Measurements from ENCODE around the gene CLEC16A. TPM values are rescaled to one million over a fixed set of nuclear protein-coding genes. Genes with fewer than 3 reads are reported as not detected.

Gene CLEC16A
- total and polyA plus RNA-seq, 9 of the 15 experiments (the other 6 are each of a cell fraction or from before 2014, with no cell fraction given) = 1.00 to 22.3 (median 10.0) TPM

GRCh38 chr16:11100239-11100750 is 155.9 kb downstream of the CLEC16A start (continued):
- TF ChIP-seq ZNF592 (IDR thresholded peaks at IDR 0.05) (peak; percentile 86), ZNF124 (CRISPR knock-in tag; IDR thresholded peaks at IDR 0.05) (no peak), ID3 (CRISPR knock-in tag; IDR thresholded peaks at IDR 0.05) (no peak), ID3 (tag; IDR thresholded peaks at IDR 0.05) (peak; percentile 82; the same call in 1 of the 2 replicates), CBFA2T2 (conservative IDR thresholded peaks at IDR 0.05) (peak; percentile 94), FOXA1 (IDR thresholded peaks at IDR 0.05; ENCODE audit: borderline replicate concordance) (no peak), NR4A1 (CRISPR knock-in tag; IDR thresholded peaks at IDR 0.05) (no peak), NR4A1 (tag; IDR thresholded peaks at IDR 0.05) (no peak), ZNF24 (IDR thresholded peaks at IDR 0.05) (peak; percentile 81), SIRT6 (IDR thresholded peaks at IDR 0.05; ENCODE audit: low read depth, low read length) (no peak), ZBED1 (IDR thresholded peaks at IDR 0.05) (no peak), POLR2A (conservative IDR thresholded peaks at IDR 0.05) (no peak), GATA2 (CRISPR knock-in tag; IDR thresholded peaks at IDR 0.05) (peak; percentile 81), ZNF121 (CRISPR knock-in tag; conservative IDR thresholded peaks at IDR 0.05) (no peak), POLR2H (tag; IDR thresholded peaks at IDR 0.05; ENCODE audit: low read depth) (no peak), ZNF780A (CRISPR knock-in tag; IDR thresholded peaks at IDR 0.05) (no peak), ZNF436 (CRISPR knock-in tag; IDR thresholded peaks at IDR 0.05) (no peak), ZBTB11 (CRISPR knock-in tag; IDR thresholded peaks at IDR 0.05) (no peak), NFIX (CRISPR knock-in tag; IDR thresholded peaks at IDR 0.05; ENCODE audit: low read depth) (no peak), IRF1 (CRISPR knock-in tag; IDR thresholded peaks at IDR 0.05; ENCODE audit: borderline replicate concordance) (no peak)

All from K562 (cell line).